Lower leg skin (tissue), 3 donors: ENCODE results near the gene CFAP221.

Experiments
- POLR2A ChIP-seq, 2 donors: fragments of 450-650 bp; IDR thresholded peaks; one replicate each; pipeline ENCODE4 v1.6.1; 2016 to 2017; ENCODE audit warnings: antibody characterized with exemption in 2 of 2, mild to moderate bottlenecking in 1 of 2, moderate library complexity in 1 of 2
- TF ChIP-seq, protein P1 (sequence below), 3 donors: fragments of 450-650 bp; IDR thresholded peaks; one replicate each; pipeline ENCODE4 v1.5.1; 2016; ENCODE audit warnings: antibody characterized with exemption in 3 of 3, mild to moderate bottlenecking in 3 of 3, moderate library complexity in 2 of 3

DNA sequence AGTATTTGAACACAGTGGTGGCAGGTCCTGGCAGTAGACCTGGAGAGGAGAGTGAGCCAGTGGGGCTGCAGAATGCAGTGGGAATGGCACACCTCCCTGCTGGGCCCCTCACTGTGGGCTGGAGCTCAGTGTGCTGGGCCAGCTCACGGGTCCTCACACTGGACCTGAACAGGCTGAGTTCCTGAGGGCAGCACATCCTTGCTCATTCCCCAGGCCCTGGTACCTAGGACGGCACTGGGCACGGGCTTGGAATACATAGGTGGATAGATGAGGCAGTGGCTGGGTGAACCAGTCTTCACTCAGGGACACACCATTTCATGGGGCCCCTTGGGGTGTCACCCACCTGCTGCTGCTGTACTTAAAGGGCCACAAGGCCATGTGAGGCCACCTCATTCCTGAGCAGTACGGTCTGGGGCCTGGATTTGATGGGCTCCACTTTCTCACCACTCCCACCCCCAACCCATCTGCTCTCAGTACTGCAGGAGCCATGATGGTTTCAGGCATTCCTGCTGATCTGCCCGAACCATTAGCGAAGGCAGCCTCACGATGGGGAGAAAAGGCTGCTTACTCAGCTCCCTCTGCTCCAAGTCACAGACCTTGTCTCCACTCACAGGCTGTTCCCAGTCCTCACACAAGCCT lies 138.9 kb downstream of the CFAP221 start:
- TF ChIP-seq POLR2A (IDR thresholded peaks at IDR 0.05): no peak
- TF ChIP-seq, protein P1, sequence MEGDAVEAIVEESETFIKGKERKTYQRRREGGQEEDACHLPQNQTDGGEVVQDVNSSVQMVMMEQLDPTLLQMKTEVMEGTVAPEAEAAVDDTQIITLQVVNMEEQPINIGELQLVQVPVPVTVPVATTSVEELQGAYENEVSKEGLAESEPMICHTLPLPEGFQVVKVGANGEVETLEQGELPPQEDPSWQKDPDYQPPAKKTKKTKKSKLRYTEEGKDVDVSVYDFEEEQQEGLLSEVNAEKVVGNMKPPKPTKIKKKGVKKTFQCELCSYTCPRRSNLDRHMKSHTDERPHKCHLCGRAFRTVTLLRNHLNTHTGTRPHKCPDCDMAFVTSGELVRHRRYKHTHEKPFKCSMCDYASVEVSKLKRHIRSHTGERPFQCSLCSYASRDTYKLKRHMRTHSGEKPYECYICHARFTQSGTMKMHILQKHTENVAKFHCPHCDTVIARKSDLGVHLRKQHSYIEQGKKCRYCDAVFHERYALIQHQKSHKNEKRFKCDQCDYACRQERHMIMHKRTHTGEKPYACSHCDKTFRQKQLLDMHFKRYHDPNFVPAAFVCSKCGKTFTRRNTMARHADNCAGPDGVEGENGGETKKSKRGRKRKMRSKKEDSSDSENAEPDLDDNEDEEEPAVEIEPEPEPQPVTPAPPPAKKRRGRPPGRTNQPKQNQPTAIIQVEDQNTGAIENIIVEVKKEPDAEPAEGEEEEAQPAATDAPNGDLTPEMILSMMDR (IDR thresholded peaks at IDR 0.05): no peak
